Suppressor macrophage treated with lipopolysaccharide for 1 hour (primary cell): ENCODE results near the gene CACNA1A.
"Not testable (repeated sequence)": the region's sequence is repeated elsewhere in the genome, so short reads cannot be mapped to it uniquely, and the experiment has no call there.

Experiments
- DNase-seq, 3 donors: peaks; one replicate each; pipeline ENCODE4 v3.0.0-alpha.2; 2020 to 2022

Gene CACNA1A

DNA sequence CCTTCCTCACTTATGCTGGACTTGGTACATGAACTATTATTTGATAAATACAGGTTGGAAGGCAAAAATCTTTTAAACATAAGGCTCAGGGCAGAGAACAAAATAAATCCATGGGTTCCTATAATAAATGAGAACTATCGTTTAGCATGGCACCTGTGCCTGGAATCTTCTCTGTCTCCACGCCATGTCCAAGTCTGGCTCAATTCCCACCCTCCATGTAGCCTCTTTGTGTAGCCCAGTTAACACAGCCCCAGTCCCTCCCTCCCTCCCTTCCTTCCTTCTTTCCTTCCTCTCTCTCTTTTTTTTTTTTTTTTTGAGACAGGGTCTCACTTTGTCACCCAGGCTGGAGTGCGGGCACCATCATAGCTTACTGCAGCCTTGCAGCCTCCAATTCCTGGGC lies 144.6 kb downstream of the CACNA1A start:
- DNase-seq: not testable (repeated sequence)

- no peak for DNase-seq
These were observed 149.5 kb downstream of the CACNA1A start for GRCh38 chr19:13356686-13357280.

- no peak for DNase-seq
These were observed 150.1 kb downstream of the CACNA1A start for GRCh38 chr19:13356185-13356584.

- DNase-seq: no peak
These were observed 150.9 kb downstream of the CACNA1A start for GRCh38 chr19:13355356-13355755.

GRCh38 chr19:13353625-13354024 lies 152.7 kb downstream of the CACNA1A start:
- DNase-seq: no peak

GRCh38 chr19:13350759-13351158 lies 155.5 kb downstream of the CACNA1A start:
- no peak for DNase-seq

DNA sequence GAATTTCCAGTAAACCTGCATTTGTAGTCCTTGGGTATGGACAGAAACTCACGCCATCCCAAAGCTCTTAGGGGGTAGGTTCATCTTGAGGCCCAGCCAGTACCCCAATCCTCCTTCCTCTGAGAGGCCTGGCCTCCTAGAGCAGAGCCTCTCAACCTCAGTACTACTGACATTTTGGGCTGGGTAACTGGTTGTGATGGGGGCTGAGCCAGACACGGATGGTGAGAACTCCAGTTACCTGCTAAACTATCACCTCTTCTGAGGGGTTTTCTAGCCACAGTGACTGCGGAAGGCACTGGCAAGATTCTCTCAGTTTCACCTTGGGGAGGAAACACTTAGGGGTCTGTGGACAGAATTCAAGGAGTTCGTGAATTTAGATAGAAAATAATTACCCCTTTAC lies 156.2 kb downstream of the CACNA1A start:
- DNase-seq: no peak

GRCh38 chr19:13347367-13347766 lies 158.9 kb downstream of the CACNA1A start:
- no peak for DNase-seq

- peak in 1 of 3 donors; percentile 0 for DNase-seq
These were observed 162.8 kb downstream of the CACNA1A start for GRCh38 chr19:13343514-13343913.

- DNase-seq: no peak
These were observed 163.6 kb downstream of the CACNA1A start for GRCh38 chr19:13342672-13343071.

DNA sequence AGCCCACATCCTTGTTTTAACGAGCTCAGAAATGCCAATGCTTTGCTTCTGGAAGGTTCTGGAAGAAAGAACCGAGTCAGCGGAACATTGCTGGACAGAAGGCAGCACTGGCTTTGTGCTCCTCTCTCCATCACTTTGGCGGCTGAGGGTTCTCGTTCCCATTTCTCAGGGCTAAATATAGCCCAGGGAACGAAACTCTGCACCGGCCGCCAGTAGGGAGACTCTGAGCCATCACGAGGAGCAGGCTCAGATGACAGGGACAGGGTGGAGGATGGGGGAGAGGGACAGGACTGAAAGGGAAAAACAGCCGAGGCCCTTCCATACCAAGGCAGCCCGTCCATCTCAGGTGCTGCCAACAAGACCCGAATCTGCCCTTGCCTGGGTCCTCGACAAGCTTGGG lies 166.4 kb downstream of the CACNA1A start:
- DNase-seq: no peak

DNA sequence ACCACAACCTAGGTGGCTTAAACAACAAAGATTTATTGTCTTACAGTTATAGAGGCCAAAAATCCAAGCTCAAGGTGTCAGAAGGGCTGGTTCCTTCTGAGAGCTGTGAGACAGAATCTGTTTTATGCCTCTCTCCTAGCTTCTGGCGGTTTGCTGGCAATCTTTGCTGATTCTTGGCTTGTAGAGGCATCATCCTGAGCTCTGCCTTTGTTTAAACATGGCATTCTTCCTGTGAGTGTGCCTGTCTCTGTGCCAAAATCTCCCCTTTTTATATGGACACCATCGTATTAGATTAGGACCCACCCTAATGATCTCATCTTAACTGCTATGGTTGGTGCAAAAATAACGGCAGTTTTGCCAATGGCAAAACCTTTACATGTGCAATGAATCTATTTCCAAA lies 169.1 kb downstream of the CACNA1A start:
- DNase-seq: no peak

DNA sequence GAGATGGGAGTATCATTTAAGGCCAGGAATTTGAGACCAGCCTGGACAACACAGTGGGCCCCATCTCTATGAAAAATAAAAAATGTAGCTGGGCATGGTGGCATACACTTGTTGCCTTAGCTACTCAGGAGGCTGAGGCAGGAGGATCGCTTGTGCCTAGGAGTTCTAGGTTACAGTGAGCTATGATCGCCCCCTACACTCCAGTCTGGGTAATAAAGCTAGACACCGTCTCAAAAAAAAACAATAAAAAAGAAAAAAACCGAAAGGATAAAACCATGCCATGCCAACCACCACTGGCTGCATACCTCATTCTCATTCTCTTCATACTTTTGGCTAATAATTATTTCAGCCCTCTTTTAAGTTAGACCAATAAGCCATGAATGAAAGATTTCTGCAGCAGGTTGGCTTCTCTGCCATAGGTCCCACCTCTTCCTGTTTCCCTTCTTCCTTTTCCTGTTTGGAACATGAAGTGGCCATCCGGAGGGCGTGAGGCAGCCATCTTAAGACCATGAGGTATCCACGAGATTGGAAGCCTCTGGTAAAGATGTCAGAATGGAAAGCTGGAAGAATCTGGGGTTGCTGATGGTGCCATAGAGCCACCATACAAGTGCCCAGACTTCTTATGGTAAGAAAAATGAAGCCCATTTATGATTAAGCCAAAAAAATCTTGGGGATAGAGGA lies 171.3 kb downstream of the CACNA1A start:
- no peak for DNase-seq

GRCh38 chr19:13330285-13330684 lies 176.0 kb downstream of the CACNA1A start:
- no peak for DNase-seq

DNA sequence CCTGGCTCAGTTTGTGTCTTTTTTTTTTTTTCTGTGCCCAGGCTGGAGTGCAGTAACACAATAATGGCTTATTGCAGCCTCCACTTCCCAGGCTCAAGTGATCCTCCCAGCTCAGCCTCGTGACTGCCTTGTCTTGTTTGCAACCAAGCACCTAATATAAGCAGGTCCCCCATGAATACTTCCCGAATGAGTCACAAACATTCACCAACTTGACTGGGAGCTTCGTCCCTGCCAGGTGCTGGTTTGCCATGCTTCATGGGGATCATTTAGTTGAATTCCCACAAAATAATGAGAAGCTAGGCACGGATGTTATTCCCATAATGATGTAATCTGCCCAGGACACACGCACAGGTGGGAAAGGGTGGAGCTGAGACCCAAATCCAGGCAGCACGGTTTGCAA lies 176.5 kb downstream of the CACNA1A start:
- no peak for DNase-seq

GRCh38 chr19:13328241-13328640 lies 178.0 kb downstream of the CACNA1A start:
- DNase-seq: no peak

- no peak for DNase-seq
These were observed 186.8 kb downstream of the CACNA1A start for GRCh38 chr19:13319526-13319925.

- no peak for DNase-seq
These were observed 188.1 kb downstream of the CACNA1A start for GRCh38 chr19:13318190-13318589.

DNA sequence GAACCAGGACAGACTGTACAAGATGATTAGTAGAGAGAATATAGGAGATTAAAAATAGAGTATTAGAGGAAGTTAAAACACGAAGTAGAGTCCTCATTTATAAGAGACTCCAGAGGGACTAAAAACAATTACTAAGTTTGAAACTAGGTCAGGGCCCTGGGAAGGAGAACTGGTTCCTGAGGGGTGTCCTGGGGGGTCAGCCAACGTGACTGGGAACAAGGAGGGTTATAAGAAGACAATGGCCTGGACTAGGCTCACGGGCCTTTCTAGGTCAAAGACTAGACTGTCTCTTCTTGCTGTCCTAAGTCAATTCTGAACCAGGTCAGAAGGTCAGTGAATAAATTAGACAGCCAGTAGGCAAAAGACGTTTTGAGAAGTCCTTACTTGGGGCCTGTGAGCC lies 190.8 kb downstream of the CACNA1A start:
- no peak for DNase-seq

GRCh38 chr19:13314761-13315160 lies 191.5 kb downstream of the CACNA1A start:
- DNase-seq: no peak

GRCh38 chr19:13313875-13314274 lies 192.4 kb downstream of the CACNA1A start:
- DNase-seq: no peak

DNA sequence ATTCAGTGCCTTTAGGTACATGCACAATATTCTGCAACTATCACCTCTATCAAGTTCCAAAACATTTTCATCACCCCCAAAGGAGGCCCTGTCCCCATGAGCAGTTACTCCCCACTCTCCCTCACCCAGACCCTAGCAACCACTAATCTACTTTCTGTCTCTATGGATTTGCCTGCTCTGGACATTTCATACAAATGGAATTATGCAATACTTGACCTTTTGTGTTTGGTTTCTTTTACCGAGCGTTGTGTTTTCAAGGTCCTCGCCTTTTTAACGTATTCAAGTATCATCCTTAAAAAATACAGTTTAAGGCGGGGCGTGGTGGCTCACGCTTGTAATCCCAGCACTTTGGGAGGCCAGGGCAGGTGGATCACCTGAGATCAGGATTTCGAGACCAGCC lies 196.4 kb downstream of the CACNA1A start:
- DNase-seq: peak in 1 of 3 donors; percentile 0

- DNase-seq: no peak
These were observed 202.7 kb downstream of the CACNA1A start for GRCh38 chr19:13303381-13304129.
